Testis (tissue), 2 donors: ENCODE measurements around the gene BABAM2.

ENCODE experiments used
- CTCF ChIP-seq, 3 experiments: fragments of 450-650 bp in 2 of 3; fragments of 200-600 bp in 1 of 3; sonication (generic) in 1 of 3; IDR thresholded peaks; one replicate each; pipeline ENCODE4 v1.5.1; 2016 to 2019; ENCODE audit warnings: antibody characterized with exemption in 3 of 3, mild to moderate bottlenecking in 2 of 3, moderate library complexity in 1 of 3
- POLR2A ChIP-seq: fragments of 450-650 bp; IDR thresholded peaks from one replicate; pipeline ENCODE4 v1.6.1; 2017; ENCODE audit warnings: antibody characterized with exemption, mild to moderate bottlenecking, moderate library complexity

GRCh38 chr2:27922842-27923241, 32.3 kb downstream of the BABAM2 start:
- TF ChIP-seq POLR2A (no peak), CTCF (IDR thresholded peaks at IDR 0.05) (no peak)
